ENCODE measurements around the gene DYNLT5.

The DYNLT5 gene

DNA sequence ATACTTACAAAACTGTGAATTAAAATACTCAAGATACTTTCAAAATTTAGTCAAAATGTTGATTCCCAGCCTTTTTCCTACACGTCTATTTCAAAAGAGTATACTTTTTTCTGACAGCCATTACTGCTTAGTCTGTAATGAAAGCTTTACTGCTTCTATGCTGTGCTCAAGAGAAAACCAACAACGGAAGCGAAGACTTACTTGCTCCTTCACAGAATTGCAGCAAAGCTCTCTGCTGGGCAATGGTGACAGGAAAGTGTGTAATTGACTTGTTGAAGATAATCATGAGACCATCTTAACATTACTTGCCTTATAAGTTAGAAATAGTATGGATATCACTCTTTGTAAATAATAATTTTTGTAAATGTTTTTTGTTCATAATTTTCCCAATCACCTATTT lies 1.7 kb upstream of the DYNLT5 start:
- no peak for TF ChIP-seq EZH2phosphoT487 (IDR thresholded peaks at IDR 0.05; ENCODE audit: borderline replicate concordance)
- TF ChIP-seq, protein P1, sequence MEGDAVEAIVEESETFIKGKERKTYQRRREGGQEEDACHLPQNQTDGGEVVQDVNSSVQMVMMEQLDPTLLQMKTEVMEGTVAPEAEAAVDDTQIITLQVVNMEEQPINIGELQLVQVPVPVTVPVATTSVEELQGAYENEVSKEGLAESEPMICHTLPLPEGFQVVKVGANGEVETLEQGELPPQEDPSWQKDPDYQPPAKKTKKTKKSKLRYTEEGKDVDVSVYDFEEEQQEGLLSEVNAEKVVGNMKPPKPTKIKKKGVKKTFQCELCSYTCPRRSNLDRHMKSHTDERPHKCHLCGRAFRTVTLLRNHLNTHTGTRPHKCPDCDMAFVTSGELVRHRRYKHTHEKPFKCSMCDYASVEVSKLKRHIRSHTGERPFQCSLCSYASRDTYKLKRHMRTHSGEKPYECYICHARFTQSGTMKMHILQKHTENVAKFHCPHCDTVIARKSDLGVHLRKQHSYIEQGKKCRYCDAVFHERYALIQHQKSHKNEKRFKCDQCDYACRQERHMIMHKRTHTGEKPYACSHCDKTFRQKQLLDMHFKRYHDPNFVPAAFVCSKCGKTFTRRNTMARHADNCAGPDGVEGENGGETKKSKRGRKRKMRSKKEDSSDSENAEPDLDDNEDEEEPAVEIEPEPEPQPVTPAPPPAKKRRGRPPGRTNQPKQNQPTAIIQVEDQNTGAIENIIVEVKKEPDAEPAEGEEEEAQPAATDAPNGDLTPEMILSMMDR (conservative IDR thresholded peaks at IDR 0.05; ENCODE audit: low read length) = no peak
- Histone ChIP-seq H3K36me3 (ENCODE audit: insufficient read depth, low read length) (no peaks in the 10 kb centered on the region), H2AFZ (ENCODE audit: low read length) (peak overlapping the region; percentile 23), H4K20me1 (ENCODE audit: insufficient read depth, low read length, poor library complexity, severe bottlenecking) (no peaks in the 10 kb centered on the region), H3K9me3 (ENCODE audit: insufficient read depth, low read depth, low read length) (no peaks in the 10 kb centered on the region), H3F3A (ENCODE audit: low read depth) (no peaks in the 10 kb centered on the region), H3K27me3 (ENCODE audit: insufficient read depth, low read length, poor library complexity, severe bottlenecking) (no peaks in the 10 kb centered on the region), H3K4me1 (ENCODE audit: insufficient read depth, low read length, poor library complexity, severe bottlenecking) (peaks cover 32% of the 10 kb centered on the region), H3K79me2 (ENCODE audit: insufficient read depth, low read length) (no peaks in the 10 kb centered on the region), H3K9ac (ENCODE audit: low read depth, low read length, poor library complexity, severe bottlenecking) (peak overlapping the region; percentile 64), H3K4me3 (ENCODE audit: low read length, poor library complexity, severe bottlenecking) (peak overlapping the region; percentile 49), H3K4me2 (ENCODE audit: low read depth, low read length, poor library complexity, severe bottlenecking) (peak overlapping the region; percentile 69), H3K9me2 (replicated peaks; ENCODE audit: low read depth, low read length) (no peaks in the 10 kb centered on the region)

DNA sequence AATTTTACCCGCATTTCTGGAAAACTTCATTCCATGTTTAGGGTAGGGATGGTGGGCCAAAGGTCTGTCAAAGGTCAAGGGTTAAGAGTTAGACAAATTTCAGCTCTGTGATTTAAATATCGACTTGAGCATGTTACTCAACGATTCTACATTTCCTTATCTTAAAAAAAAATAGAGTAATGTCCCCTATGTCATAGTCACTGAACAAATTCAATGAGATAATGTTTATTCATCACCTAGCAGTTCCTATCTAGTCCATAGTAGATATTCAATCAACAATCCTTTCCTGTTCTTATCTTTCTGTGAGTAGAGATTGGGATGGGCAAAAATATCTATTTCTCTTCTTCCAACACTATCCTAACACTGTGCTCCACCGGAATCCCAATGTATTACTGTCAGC lies 1.1 kb upstream of the DYNLT5 start:
- H3K9me2 ChIP-seq (replicated peaks; ENCODE audit: low read depth, low read length) = no peaks in the 10 kb centered on the region
- H3K4me3 ChIP-seq (ENCODE audit: low read length, poor library complexity, severe bottlenecking) = no peak overlapping the region
- H3K27me3 ChIP-seq (ENCODE audit: insufficient read depth, low read length, poor library complexity, severe bottlenecking) = no peaks in the 10 kb centered on the region
- H3K4me2 ChIP-seq (ENCODE audit: low read depth, low read length, poor library complexity, severe bottlenecking) = peak overlapping the region; percentile 69
- H3K79me2 ChIP-seq (ENCODE audit: insufficient read depth, low read length) = no peaks in the 10 kb centered on the region
- H3K9ac ChIP-seq (ENCODE audit: low read depth, low read length, poor library complexity, severe bottlenecking) = no peak overlapping the region
- H4K20me1 ChIP-seq (ENCODE audit: insufficient read depth, low read length, poor library complexity, severe bottlenecking) = no peaks in the 10 kb centered on the region
- TF ChIP-seq, protein P1 (conservative IDR thresholded peaks at IDR 0.05; ENCODE audit: low read length) = no peak
- no peak for TF ChIP-seq EZH2phosphoT487 (IDR thresholded peaks at IDR 0.05; ENCODE audit: borderline replicate concordance)
- H3K4me1 ChIP-seq (ENCODE audit: insufficient read depth, low read length, poor library complexity, severe bottlenecking) = peaks cover 27% of the 10 kb centered on the region
- no peaks in the 10 kb centered on the region for H3F3A ChIP-seq (ENCODE audit: low read depth)
- no peaks in the 10 kb centered on the region for H3K36me3 ChIP-seq (ENCODE audit: insufficient read depth, low read length)
- no peaks in the 10 kb centered on the region for H3K9me3 ChIP-seq (ENCODE audit: insufficient read depth, low read depth, low read length)
- H2AFZ ChIP-seq (ENCODE audit: low read length) = peak overlapping the region; percentile 23; the same call in 1 of the 2 replicates

DNA sequence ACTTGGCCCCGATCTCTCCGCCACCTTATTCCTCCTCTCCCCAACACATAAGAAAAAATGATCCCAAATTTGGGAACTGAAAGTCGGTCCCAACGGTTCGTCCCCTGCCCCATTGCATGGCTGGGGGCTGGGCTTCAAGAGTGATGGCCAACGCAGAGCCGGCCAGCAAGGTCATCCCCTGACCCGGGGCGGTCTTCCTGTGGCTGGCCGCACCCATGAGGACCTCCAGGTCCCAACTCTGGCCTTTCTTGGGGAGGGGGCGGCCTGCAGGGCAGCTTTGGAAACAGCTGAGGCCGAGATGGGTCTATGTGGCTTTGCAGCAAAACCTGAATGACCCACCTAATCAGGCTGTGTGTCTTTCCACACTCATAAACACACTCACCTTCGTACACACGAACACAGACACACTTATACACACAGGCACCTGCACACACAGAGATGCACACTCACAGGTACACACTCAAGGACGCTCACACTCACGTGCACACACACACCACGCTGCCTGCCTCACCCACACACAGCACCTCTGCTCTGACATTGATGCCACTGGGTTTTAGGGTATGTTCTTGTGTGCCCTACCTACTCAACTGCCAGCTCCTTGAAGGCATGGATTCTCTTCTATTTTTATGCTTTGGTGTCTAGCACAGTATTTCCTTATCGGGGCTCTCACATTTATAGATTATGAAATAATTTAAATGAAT lies 562 bp downstream of the DYNLT5 start:
- no peak overlapping the region for H3K4me3 ChIP-seq (ENCODE audit: low read length, poor library complexity, severe bottlenecking)
- H3K4me1 ChIP-seq (ENCODE audit: insufficient read depth, low read length, poor library complexity, severe bottlenecking) = peaks cover 24% of the 10 kb centered on the region
- H3F3A ChIP-seq (ENCODE audit: low read depth) = no peaks in the 10 kb centered on the region
- no peaks in the 10 kb centered on the region for H3K79me2 ChIP-seq (ENCODE audit: insufficient read depth, low read length)
- H3K36me3 ChIP-seq (ENCODE audit: insufficient read depth, low read length) = no peaks in the 10 kb centered on the region
- no peaks in the 10 kb centered on the region for H3K27me3 ChIP-seq (ENCODE audit: insufficient read depth, low read length, poor library complexity, severe bottlenecking)
- no peaks in the 10 kb centered on the region for H3K9me3 ChIP-seq (ENCODE audit: insufficient read depth, low read depth, low read length)
- no peaks in the 10 kb centered on the region for H3K9me2 ChIP-seq (replicated peaks; ENCODE audit: low read depth, low read length)
- no peak overlapping the region for H2AFZ ChIP-seq (ENCODE audit: low read length)
- H3K4me2 ChIP-seq (ENCODE audit: low read depth, low read length, poor library complexity, severe bottlenecking) = no peak overlapping the region
- no peak overlapping the region for H3K9ac ChIP-seq (ENCODE audit: low read depth, low read length, poor library complexity, severe bottlenecking)
- no peaks in the 10 kb centered on the region for H4K20me1 ChIP-seq (ENCODE audit: insufficient read depth, low read length, poor library complexity, severe bottlenecking)
- TF ChIP-seq, protein P1 (conservative IDR thresholded peaks at IDR 0.05; ENCODE audit: low read length) = no peak
- TF ChIP-seq EZH2phosphoT487 (IDR thresholded peaks at IDR 0.05; ENCODE audit: borderline replicate concordance) = no peak
